ENCODE results near the gene AFMID.

- TF ChIP-seq, protein P1, sequence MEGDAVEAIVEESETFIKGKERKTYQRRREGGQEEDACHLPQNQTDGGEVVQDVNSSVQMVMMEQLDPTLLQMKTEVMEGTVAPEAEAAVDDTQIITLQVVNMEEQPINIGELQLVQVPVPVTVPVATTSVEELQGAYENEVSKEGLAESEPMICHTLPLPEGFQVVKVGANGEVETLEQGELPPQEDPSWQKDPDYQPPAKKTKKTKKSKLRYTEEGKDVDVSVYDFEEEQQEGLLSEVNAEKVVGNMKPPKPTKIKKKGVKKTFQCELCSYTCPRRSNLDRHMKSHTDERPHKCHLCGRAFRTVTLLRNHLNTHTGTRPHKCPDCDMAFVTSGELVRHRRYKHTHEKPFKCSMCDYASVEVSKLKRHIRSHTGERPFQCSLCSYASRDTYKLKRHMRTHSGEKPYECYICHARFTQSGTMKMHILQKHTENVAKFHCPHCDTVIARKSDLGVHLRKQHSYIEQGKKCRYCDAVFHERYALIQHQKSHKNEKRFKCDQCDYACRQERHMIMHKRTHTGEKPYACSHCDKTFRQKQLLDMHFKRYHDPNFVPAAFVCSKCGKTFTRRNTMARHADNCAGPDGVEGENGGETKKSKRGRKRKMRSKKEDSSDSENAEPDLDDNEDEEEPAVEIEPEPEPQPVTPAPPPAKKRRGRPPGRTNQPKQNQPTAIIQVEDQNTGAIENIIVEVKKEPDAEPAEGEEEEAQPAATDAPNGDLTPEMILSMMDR (IDR thresholded peaks at IDR 0.05; ENCODE audit: poor library complexity) = no peak
- no peak for TF ChIP-seq EZH2 (IDR thresholded peaks at IDR 0.05; ENCODE audit: borderline replicate concordance)
These were observed 2.3 kb upstream of the AFMID start for GRCh38 chr17:78184868-78185267.
